Islet precursor cell (in vitro differentiated cells): ENCODE measurements around the gene LARGE2.
A peak's percentile ranks its signal among the peaks of the same experiment; 100 is the strongest.

Experiments used
- DNase-seq: peaks from one replicate; pipeline ENCODE4 v3.0.0-alpha.2; 2018

LARGE2 gene

GRCh38 chr11:45930951-45931570, 8.6 kb downstream of the LARGE2 start:
- peak; percentile 43 for DNase-seq

GRCh38 chr11:45931739-45932138, 9.3 kb downstream of the LARGE2 start:
- DNase-seq, result peak; percentile 29

GRCh38 chr11:45932217-45932616, 9.8 kb downstream of the LARGE2 start:
- peak; percentile 14 for DNase-seq

- DNase-seq, result no peak
These were observed 10.8 kb downstream of the LARGE2 start for GRCh38 chr11:45933131-45933831.

- no peak for DNase-seq
These were observed 11.6 kb downstream of the LARGE2 start for GRCh38 chr11:45933846-45934579.

- peak; percentile 76 for DNase-seq
These were observed 12.3 kb downstream of the LARGE2 start for GRCh38 chr11:45934580-45935318.

- DNase-seq, result no peak
These were observed 13.1 kb downstream of the LARGE2 start for GRCh38 chr11:45935349-45936064.

- no peak for DNase-seq
These were observed 14.1 kb downstream of the LARGE2 start for GRCh38 chr11:45936511-45937054.

- DNase-seq, result no peak
These were observed 15.5 kb downstream of the LARGE2 start for GRCh38 chr11:45937916-45938315.

GRCh38 chr11:45939836-45940235, 17.4 kb downstream of the LARGE2 start:
- DNase-seq, result no peak

- DNase-seq, result no peak
These were observed 18.8 kb downstream of the LARGE2 start for GRCh38 chr11:45941285-45941684.

- DNase-seq, result no peak
These were observed 19.9 kb downstream of the LARGE2 start for GRCh38 chr11:45942381-45942780.

GRCh38 chr11:45945397-45945999, 23.0 kb downstream of the LARGE2 start:
- DNase-seq, result no peak

GRCh38 chr11:45947885-45948284, 25.4 kb downstream of the LARGE2 start:
- DNase-seq, result no peak

GRCh38 chr11:45948356-45948755, 25.9 kb downstream of the LARGE2 start:
- no peak for DNase-seq

- no peak for DNase-seq
These were observed 27.5 kb downstream of the LARGE2 start for GRCh38 chr11:45949992-45950407.

- DNase-seq, result no peak
These were observed 37.4 kb downstream of the LARGE2 start for GRCh38 chr11:45959851-45960250.

- no peak for DNase-seq
These were observed 38.1 kb downstream of the LARGE2 start for GRCh38 chr11:45960387-45961095.

GRCh38 chr11:45961751-45962240, 39.3 kb downstream of the LARGE2 start:
- DNase-seq, result no peak

- DNase-seq, result peak; percentile 86
These were observed 42.5 kb downstream of the LARGE2 start for GRCh38 chr11:45964911-45965389.

GRCh38 chr11:45967506-45967905, 45.0 kb downstream of the LARGE2 start:
- DNase-seq, result no peak
